ENCODE results near the gene C19orf81. TPM values are rescaled to one million over a fixed set of nuclear protein-coding genes. Genes with fewer than 3 reads are reported as not detected.

C19orf81 gene
- total RNA-seq, 1 donor from 2014 or later: not detected

DNA sequence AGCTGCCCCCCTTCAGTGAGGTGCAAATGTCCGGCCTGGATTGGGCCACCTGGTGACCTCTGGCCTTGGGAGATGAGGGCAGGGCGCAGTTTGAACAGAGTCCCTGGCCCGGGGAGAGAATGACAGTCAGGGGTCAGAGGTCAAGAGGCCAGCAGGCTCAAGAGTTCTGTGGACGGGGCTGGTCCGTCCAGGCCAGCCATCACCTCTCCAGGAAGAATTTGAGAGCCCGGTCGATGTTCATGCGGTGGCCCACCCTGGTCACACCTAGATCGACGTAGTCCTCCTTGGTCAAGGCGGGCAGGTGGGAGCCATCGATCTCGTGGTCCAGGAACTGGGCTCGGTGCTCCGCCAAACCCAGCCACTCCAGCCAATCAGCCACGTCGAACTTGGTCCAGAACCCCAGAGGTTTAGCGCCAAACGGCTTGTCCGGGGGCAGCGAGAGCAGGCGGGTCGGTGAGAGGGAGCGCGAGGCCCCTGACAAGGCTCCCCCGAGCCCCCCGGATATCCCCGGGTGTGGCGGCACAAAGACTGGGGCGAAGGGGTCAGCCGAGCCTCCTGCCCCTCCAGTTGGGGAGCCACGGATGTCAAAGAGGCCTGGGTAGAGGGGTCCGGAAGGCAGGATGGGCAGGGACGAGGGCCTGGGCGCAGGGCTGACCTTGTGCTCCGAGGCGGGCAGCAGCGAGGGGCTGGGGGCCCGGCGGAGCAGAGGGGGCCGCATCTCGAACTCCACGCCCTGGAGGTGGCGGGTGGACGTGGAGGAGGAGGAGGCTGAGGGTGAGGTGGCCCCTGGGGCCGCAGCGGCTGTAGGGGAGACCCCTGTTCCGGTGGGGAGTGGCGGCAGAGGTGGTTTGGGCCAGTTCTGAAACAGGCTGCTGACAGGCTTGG lies 12.8 kb downstream of the C19orf81 start:
- H3K36me3 ChIP-seq (ENCODE audit: control insufficient read depth, insufficient read depth, low read length): no peaks in the 10 kb centered on the region
- no peak overlapping the region for H3K4me3 ChIP-seq (ENCODE audit: low read depth, low read length)
- TF ChIP-seq, protein P1, sequence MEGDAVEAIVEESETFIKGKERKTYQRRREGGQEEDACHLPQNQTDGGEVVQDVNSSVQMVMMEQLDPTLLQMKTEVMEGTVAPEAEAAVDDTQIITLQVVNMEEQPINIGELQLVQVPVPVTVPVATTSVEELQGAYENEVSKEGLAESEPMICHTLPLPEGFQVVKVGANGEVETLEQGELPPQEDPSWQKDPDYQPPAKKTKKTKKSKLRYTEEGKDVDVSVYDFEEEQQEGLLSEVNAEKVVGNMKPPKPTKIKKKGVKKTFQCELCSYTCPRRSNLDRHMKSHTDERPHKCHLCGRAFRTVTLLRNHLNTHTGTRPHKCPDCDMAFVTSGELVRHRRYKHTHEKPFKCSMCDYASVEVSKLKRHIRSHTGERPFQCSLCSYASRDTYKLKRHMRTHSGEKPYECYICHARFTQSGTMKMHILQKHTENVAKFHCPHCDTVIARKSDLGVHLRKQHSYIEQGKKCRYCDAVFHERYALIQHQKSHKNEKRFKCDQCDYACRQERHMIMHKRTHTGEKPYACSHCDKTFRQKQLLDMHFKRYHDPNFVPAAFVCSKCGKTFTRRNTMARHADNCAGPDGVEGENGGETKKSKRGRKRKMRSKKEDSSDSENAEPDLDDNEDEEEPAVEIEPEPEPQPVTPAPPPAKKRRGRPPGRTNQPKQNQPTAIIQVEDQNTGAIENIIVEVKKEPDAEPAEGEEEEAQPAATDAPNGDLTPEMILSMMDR (IDR thresholded peaks at IDR 0.05; ENCODE audit: insufficient read depth, low read length, severe bottlenecking): no peak
- no peak for FAIRE-seq
- H3K27me3 ChIP-seq (ENCODE audit: control insufficient read depth, insufficient read depth, low read length): peaks cover 5% of the 10 kb centered on the region
- DNase-seq (ENCODE audit: low read depth): no peak

DNA sequence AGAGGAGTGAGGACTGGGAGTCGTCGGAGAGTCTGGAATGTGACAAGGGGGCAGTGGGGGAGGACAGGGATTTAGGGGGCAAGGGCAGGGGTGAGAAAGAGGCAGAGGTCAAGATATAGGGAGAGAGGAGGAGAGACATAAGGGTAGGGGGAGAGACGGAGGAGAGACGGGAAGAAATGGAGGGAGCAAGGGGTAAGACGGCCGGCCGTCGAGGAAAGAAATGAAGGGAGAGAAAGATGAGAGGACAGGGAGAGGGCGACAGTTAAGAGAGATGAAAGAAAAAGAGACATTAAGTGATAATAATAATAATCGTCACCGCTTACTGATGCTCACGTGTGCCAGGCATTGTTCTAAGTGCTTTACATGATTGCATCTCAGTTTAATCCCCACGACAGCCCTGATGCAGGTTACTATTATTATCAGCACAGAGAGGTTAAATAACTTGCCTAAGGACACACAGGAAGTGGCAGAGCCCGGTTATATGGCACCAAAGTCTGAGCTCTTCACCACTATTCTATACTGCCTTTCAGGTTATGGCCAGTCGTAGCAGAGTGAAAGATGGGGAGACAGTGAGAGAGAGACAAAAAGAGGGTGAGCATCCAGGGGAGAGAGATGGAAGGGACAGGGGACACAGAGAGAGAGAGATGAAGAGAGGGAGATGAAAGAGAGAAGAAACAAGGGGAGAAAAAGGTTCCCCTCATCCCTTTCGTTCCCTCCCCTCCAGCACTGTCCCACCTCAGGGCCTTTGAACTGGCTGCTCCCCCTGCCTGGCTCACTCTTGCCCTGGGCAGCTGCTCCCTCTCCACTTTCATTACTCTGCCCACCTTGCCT lies 13.6 kb downstream of the C19orf81 start:
- Histone ChIP-seq H3K36me3 (ENCODE audit: control insufficient read depth, insufficient read depth, low read length) (no peaks in the 10 kb centered on the region), H3K27me3 (ENCODE audit: control insufficient read depth, insufficient read depth, low read length) (peaks cover 5% of the 10 kb centered on the region), H3K4me3 (ENCODE audit: low read depth, low read length) (no peak overlapping the region)
- TF ChIP-seq, protein P1 (IDR thresholded peaks at IDR 0.05; ENCODE audit: insufficient read depth, low read length, severe bottlenecking): no peak
- FAIRE-seq (no peak), DNase-seq (ENCODE audit: low read depth) (no peak)

DNA sequence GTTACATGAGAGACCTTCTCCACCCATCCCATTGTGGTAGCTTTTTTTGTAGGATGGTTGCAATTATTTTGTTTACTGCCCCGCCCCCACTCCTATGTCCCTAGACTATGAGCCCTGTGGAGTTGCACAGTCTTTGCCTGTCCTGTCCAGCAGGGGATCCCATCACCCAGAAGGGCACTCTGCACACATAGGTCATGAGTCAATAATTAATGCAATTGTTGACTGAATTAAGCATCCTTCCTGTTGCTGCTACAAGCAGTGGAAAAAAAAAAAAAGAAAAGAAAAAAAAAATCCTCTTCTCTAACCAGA lies 14.2 kb downstream of the C19orf81 start:
- H3K36me3 ChIP-seq (ENCODE audit: control insufficient read depth, insufficient read depth, low read length): no peaks in the 10 kb centered on the region
- no peak overlapping the region for H3K4me3 ChIP-seq (ENCODE audit: low read depth, low read length)
- TF ChIP-seq, protein P1 (IDR thresholded peaks at IDR 0.05; ENCODE audit: insufficient read depth, low read length, severe bottlenecking): no peak
- DNase-seq (ENCODE audit: low read depth) (no peak), FAIRE-seq (no peak)
- H3K27me3 ChIP-seq (ENCODE audit: control insufficient read depth, insufficient read depth, low read length): peaks cover 5% of the 10 kb centered on the region

DNA sequence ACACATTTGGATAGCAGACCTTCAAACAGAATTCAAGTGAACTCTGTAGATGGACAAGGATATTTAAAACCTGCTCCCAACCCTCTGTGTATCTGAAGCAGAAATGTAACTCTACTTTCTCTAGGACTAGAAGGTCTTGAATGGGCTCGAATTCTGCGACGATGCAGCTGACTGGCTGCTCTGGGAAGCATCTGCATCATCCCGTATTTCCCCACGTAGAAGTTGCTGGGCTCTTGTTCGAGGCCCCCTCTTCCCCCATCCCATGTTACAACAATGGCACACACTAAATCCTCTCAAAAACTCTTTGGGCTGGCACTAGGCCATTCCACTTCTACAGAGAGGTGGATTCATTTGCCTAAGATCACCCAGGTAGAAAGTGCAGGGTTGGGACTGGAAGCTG lies 15.0 kb downstream of the C19orf81 start:
- no peak overlapping the region for H3K4me3 ChIP-seq (ENCODE audit: low read depth, low read length)
- TF ChIP-seq, protein P1 (IDR thresholded peaks at IDR 0.05; ENCODE audit: insufficient read depth, low read length, severe bottlenecking): no peak
- FAIRE-seq (no peak), DNase-seq (ENCODE audit: low read depth) (no peak)
- H3K36me3 ChIP-seq (ENCODE audit: control insufficient read depth, insufficient read depth, low read length): no peaks in the 10 kb centered on the region
- peaks cover 9% of the 10 kb centered on the region for H3K27me3 ChIP-seq (ENCODE audit: control insufficient read depth, insufficient read depth, low read length)

DNA sequence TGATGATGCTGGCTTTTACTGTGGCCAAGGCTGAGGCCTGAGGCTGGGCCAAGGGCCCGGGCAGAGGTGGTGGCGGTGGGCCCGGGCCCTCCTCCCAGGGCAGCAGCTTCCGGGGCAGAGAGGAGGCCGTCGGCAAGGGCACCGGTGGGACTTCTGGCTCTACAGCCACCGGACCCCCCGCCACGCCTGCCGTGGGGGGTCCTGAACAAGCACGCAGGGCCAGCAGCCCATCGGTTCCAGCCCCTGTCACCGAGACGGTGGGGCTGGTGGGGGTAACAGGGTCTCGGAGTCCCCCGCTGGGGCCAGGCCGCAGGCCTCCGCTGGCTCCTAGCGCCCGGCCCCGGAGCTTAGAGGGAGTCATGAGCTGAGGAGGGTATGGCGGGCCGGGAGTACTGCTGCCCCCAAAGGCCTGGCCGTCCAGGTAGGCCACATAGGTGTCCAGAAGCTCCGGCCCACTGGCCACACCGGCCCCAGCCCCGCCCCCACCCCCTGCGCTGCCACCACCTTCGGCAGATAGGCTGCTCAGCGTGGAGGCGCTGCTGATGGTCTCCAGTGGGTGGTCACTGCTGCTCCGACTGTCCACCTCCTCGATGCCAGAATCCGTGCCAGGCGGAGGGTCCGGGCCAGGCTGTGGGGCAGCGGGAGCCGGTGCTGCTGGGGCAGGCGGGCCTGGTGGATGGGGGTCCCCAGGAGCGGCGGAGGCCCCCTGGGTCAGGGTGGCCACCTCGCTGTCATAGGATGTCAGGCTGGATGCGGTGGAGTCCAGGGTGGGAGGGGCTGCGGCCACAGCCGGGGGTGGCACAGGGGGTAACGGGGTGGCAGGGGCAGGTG lies 17.3 kb downstream of the C19orf81 start:
- DNase-seq (ENCODE audit: low read depth) (no peak), FAIRE-seq (no peak)
- Histone ChIP-seq H3K36me3 (ENCODE audit: control insufficient read depth, insufficient read depth, low read length) (no peaks in the 10 kb centered on the region), H3K4me3 (ENCODE audit: low read depth, low read length) (no peak overlapping the region), H3K27me3 (ENCODE audit: control insufficient read depth, insufficient read depth, low read length) (peaks cover 11% of the 10 kb centered on the region)
- TF ChIP-seq, protein P1 (IDR thresholded peaks at IDR 0.05; ENCODE audit: insufficient read depth, low read length, severe bottlenecking): no peak
